NCI-H526 treated with DMSO at 0.1 percent for 48 hours (cell line): ENCODE measurements around the gene FNBP1L.
A peak's percentile ranks its signal among the peaks of the same experiment; 100 is the strongest.
"Not testable (repeated sequence)": the region's sequence is repeated elsewhere in the genome, so short reads cannot be mapped to it uniquely, and the experiment has no call there.

ENCODE experiments used
- DNase-seq: peaks from one replicate; lab custom pipeline; 2025; lab: John Stamatoyannopoulos, UW

The FNBP1L gene

GRCh38 chr1:93443454-93443853 is 4.5 kb upstream of the FNBP1L start:
- no peak for DNase-seq

- DNase-seq, result peak; percentile 67
These were observed 974 bp upstream of the FNBP1L start for GRCh38 chr1:93446837-93447451.

GRCh38 chr1:93448292-93448982 is 519 bp downstream of the FNBP1L start:
- no peak for DNase-seq

GRCh38 chr1:93448983-93449804 is 1.3 kb downstream of the FNBP1L start:
- DNase-seq, result no peak

GRCh38 chr1:93450321-93450720 is 2.4 kb downstream of the FNBP1L start:
- DNase-seq, result no peak

GRCh38 chr1:93453911-93454310 is 6.0 kb downstream of the FNBP1L start:
- DNase-seq, result no peak

- DNase-seq, result no peak
These were observed 11.2 kb downstream of the FNBP1L start for GRCh38 chr1:93459126-93459525.

GRCh38 chr1:93461236-93461635 is 13.3 kb downstream of the FNBP1L start:
- DNase-seq, result no peak

GRCh38 chr1:93463960-93464359 is 16.0 kb downstream of the FNBP1L start:
- no peak for DNase-seq

- not testable (repeated sequence) for DNase-seq
These were observed 17.6 kb downstream of the FNBP1L start for GRCh38 chr1:93465371-93466082.

GRCh38 chr1:93467606-93468005 is 19.7 kb downstream of the FNBP1L start:
- DNase-seq, result no peak

- no peak for DNase-seq
These were observed 20.7 kb downstream of the FNBP1L start for GRCh38 chr1:93468662-93469061.

GRCh38 chr1:93469223-93469622 is 21.3 kb downstream of the FNBP1L start:
- not testable (repeated sequence) for DNase-seq

- no peak for DNase-seq
These were observed 23.4 kb downstream of the FNBP1L start for GRCh38 chr1:93471284-93471683.

GRCh38 chr1:93471911-93472310 is 24.0 kb downstream of the FNBP1L start:
- DNase-seq, result no peak

GRCh38 chr1:93474321-93474720 is 26.4 kb downstream of the FNBP1L start:
- no peak for DNase-seq

- DNase-seq, result no peak
These were observed 27.8 kb downstream of the FNBP1L start for GRCh38 chr1:93475681-93476080.

- DNase-seq, result not testable (repeated sequence)
These were observed 31.3 kb downstream of the FNBP1L start for GRCh38 chr1:93479133-93479745.

- not testable (repeated sequence) for DNase-seq
These were observed 34.0 kb downstream of the FNBP1L start for GRCh38 chr1:93481899-93482298.

- no peak for DNase-seq
These were observed 35.3 kb downstream of the FNBP1L start for GRCh38 chr1:93483200-93483599.

- no peak for DNase-seq
These were observed 35.7 kb downstream of the FNBP1L start for GRCh38 chr1:93483606-93484005.

- DNase-seq, result no peak
These were observed 40.3 kb downstream of the FNBP1L start for GRCh38 chr1:93488207-93488606.
